NB4 (cell line): ENCODE measurements around the gene ST7L.

ENCODE experiments used
- DNase-seq: peaks from one replicate; pipeline ENCODE4 v3.0.0; 2010; ENCODE audit warnings: low read depth
- H3K4me3 ChIP-seq: one replicate; pipeline ENCODE4 v1.5.1; 2011; ENCODE audit warnings: mild to moderate bottlenecking, low read depth, low read length, moderate library complexity
- CTCF ChIP-seq: IDR thresholded peaks from one replicate; pipeline ENCODE4 v1.5.1; 2012; ENCODE audit warnings: low read depth, low read length
- MAX ChIP-seq: IDR thresholded peaks from 2 replicates; pipeline ENCODE4 v1.6.1; 2011; ENCODE audit warnings: low read depth, low read length
- MYC ChIP-seq: IDR thresholded peaks from 2 replicates; pipeline ENCODE4 v1.6.1; 2011; ENCODE audit warnings: low read depth, low read length
- POLR2A ChIP-seq: IDR thresholded peaks from 2 replicates; pipeline ENCODE4 v1.6.1; 2011; ENCODE audit warnings: mild to moderate bottlenecking; ENCODE audit not compliant: insufficient read length; ENCODE audit errors: extremely low read depth

ST7L gene

GRCh38 chr1:112540226-112540794 lies 78.6 kb downstream of the ST7L start:
- TF ChIP-seq MAX, result no peak
- no peak for TF ChIP-seq MYC
- TF ChIP-seq POLR2A, result no peak
- no peak for TF ChIP-seq CTCF
- no peak overlapping the region for H3K4me3 ChIP-seq
- DNase-seq, result no peak

- TF ChIP-seq CTCF, result no peak
- no peak for TF ChIP-seq MYC
- TF ChIP-seq MAX, result no peak
- TF ChIP-seq POLR2A, result no peak
- DNase-seq, result no peak
- H3K4me3 ChIP-seq, result no peak overlapping the region
Observed at GRCh38 chr1:112538883-112539282, 80.1 kb downstream of the ST7L start.

GRCh38 chr1:112537456-112537855 lies 81.5 kb downstream of the ST7L start:
- TF ChIP-seq POLR2A (no peak), CTCF (no peak), MYC (no peak), MAX (no peak)
- DNase-seq, result no peak
- H3K4me3 ChIP-seq, result no peak overlapping the region

- no peak for DNase-seq
- H3K4me3 ChIP-seq, result no peak overlapping the region
- no peak for TF ChIP-seq MAX
- no peak for TF ChIP-seq POLR2A
- no peak for TF ChIP-seq CTCF
- no peak for TF ChIP-seq MYC
Observed at GRCh38 chr1:112536561-112536960, 82.4 kb downstream of the ST7L start.

GRCh38 chr1:112533029-112533428 lies 85.9 kb downstream of the ST7L start:
- H3K4me3 ChIP-seq, result no peak overlapping the region
- DNase-seq, result no peak
- TF ChIP-seq MAX, result no peak
- no peak for TF ChIP-seq MYC
- TF ChIP-seq POLR2A, result no peak
- no peak for TF ChIP-seq CTCF
